Left lobe of liver (tissue), 2 donors: ENCODE results near the gene TBCK. TPM values are rescaled to one million over a fixed set of nuclear protein-coding genes. Genes with fewer than 3 reads are reported as not detected.

Experiments
- ATAC-seq: fragments of 200-7000 bp; cut with Tn5 transposase; one replicate; pipeline ENCODE4 v1.9.1; 2020; ENCODE audit warnings: mild to moderate bottlenecking, moderate library complexity
- DNase-seq: peaks from one replicate; pipeline ENCODE4 v3.0.0-alpha.2; 2020; ENCODE audit warnings: low spot score
- total RNA-seq: library from RNA; stranded (reverse); gene quantifications from one replicate; pipeline ENCODE4 v1.2.1, GENCODE V29; 2021
- donor health status: DM: no; HTN: no; CAD: no; lungs with moderate emphysema.
- donor health status: DM: no; HTN: yes; CAD: no.

Gene TBCK
- 17.6 TPM for total RNA-seq

GRCh38 chr4:106315968-106316772 is at the start of gene TBCK, which contains the start of gene AIMP1:
TBCK (minus strand) TSS chr4:106316209; CDS start chr4:106308960, 7,249 bp downstream.
AIMP1 (plus strand) TSS chr4:106316550; CDS start chr4:106325010, 8,460 bp downstream.
- DNase-seq: peak; percentile 89
- peak; percentile 96 for ATAC-seq

GRCh38 chr4:106365613-106366012 is 49.6 kb upstream of the TBCK start:
- DNase-seq: no peak
- peak; percentile 44 for ATAC-seq

GRCh38 chr4:106364282-106364681 is 48.3 kb upstream of the TBCK start:
- DNase-seq (no peak), ATAC-seq (no peak)

GRCh38 chr4:106362086-106362825 is 46.2 kb upstream of the TBCK start:
- ATAC-seq (no peak), DNase-seq (no peak)

- ATAC-seq (no peak), DNase-seq (no peak)
Observed at GRCh38 chr4:106358899-106359298, 42.9 kb upstream of the TBCK start.

GRCh38 chr4:106355193-106355592 is 39.2 kb upstream of the TBCK start:
- ATAC-seq (peak; percentile 100), DNase-seq (peak; percentile 63)

GRCh38 chr4:106353786-106354185 is 37.8 kb upstream of the TBCK start:
- ATAC-seq (no peak), DNase-seq (no peak)

- DNase-seq: no peak
- no peak for ATAC-seq
Observed at GRCh38 chr4:106351016-106351415, 35.0 kb upstream of the TBCK start.

GRCh38 chr4:106347167-106347566 is 31.2 kb upstream of the TBCK start:
- ATAC-seq: no peak
- no peak for DNase-seq

GRCh38 chr4:106344647-106344970 is 28.6 kb upstream of the TBCK start:
- DNase-seq: no peak
- no peak for ATAC-seq

GRCh38 chr4:106343865-106344646 is 28.0 kb upstream of the TBCK start:
- DNase-seq (no peak), ATAC-seq (no peak)

GRCh38 chr4:106340774-106341173 is 24.8 kb upstream of the TBCK start:
- DNase-seq (no peak), ATAC-seq (no peak)

GRCh38 chr4:106339431-106339830 is 23.4 kb upstream of the TBCK start:
- DNase-seq (no peak), ATAC-seq (no peak)

- DNase-seq (no peak), ATAC-seq (no peak)
Observed at GRCh38 chr4:106338671-106339070, 22.7 kb upstream of the TBCK start.

- no peak for ATAC-seq
- no peak for DNase-seq
Observed at GRCh38 chr4:106337916-106338315, 21.9 kb upstream of the TBCK start.

GRCh38 chr4:106336618-106337017 is 20.6 kb upstream of the TBCK start:
- ATAC-seq (no peak), DNase-seq (no peak)

- ATAC-seq (no peak), DNase-seq (no peak)
Observed at GRCh38 chr4:106334741-106335470, 18.9 kb upstream of the TBCK start.

- ATAC-seq (peak; percentile 89), DNase-seq (no peak)
Observed at GRCh38 chr4:106333186-106333585, 17.2 kb upstream of the TBCK start.

- peak; percentile 97 for ATAC-seq
- DNase-seq: no peak
Observed at GRCh38 chr4:106329041-106329618, 13.1 kb upstream of the TBCK start.

- ATAC-seq: no peak
- DNase-seq: no peak
Observed at GRCh38 chr4:106325800-106326199, 9.8 kb upstream of the TBCK start.
